Endothelial cell of umbilical vein (primary cell): ENCODE data around the gene IGF2BP2. TPM values are rescaled to one million over a fixed set of nuclear protein-coding genes. Genes with fewer than 3 reads are reported as not detected.

Experiments used
- BruUV-seq: library from RNA; stranded (reverse); fragments of 400-500 nt; replicated peaks from 2 replicates; lab custom pipeline; 2021; lab: Mats Ljungman, UMichigan
- CTCF ChIA-PET: fragments of 300-600, 350-600 bp; sonication (Branson Sonifier 250); formaldehyde crosslinking; loops from one replicate; lab custom pipeline; 2021; ENCODE audit warnings: antibody characterized with exemption, inconsistent platforms; lab: Charles Lee
- POLR2A ChIA-PET: fragments of 300-600, 350-600 bp; sonication (Branson Sonifier 250); formaldehyde crosslinking; loops from one replicate; lab custom pipeline; 2021; ENCODE audit warnings: antibody characterized with exemption, inconsistent platforms; lab: Charles Lee
- DNase-seq: peaks from one replicate; pipeline ENCODE4 v3.0.0-alpha.2; 2011; ENCODE audit warnings: low read depth, low spot score
- FAIRE-seq: peaks from 2 replicates; lab custom pipeline; 2011; peaks lifted over from hg19 to GRCh38; lab: Jason Lieb, UNC
- H2AFZ ChIP-seq: 2 replicates; pipeline ENCODE4 v1.6.0; 2012; ENCODE audit warnings: low read depth, low read length, control low read depth, inconsistent platforms
- H3K27ac ChIP-seq: 2 replicates; pipeline ENCODE4 v1.5.1; 2011; ENCODE audit warnings: low read depth, mild to moderate bottlenecking, control low read depth, low read length, moderate library complexity; ENCODE audit not compliant: insufficient read depth
- H3K27me3 ChIP-seq, 2 experiments: 2 replicates each; pipeline versions ENCODE4 v1.6.0 to v1.6.1; 2011; ENCODE audit warnings: low read length in 2 of 2, mixed read lengths in 1 of 2; ENCODE audit not compliant: control insufficient read depth in 2 of 2, insufficient read depth in 2 of 2
- H3K36me3 ChIP-seq, 2 experiments: 2 replicates in 1 of 2; 3 replicates in 1 of 2; pipeline ENCODE4 v1.5.1; 2011; ENCODE audit warnings: low read length in 2 of 2, mild to moderate bottlenecking in 1 of 2, moderate library complexity in 1 of 2; ENCODE audit not compliant: control insufficient read depth in 2 of 2, insufficient read depth in 2 of 2; ENCODE audit errors: extremely low read depth in 1 of 2
- H3K4me1 ChIP-seq: 3 replicates; pipeline ENCODE4 v1.5.1; 2011; ENCODE audit warnings: mild to moderate bottlenecking, low read length; ENCODE audit not compliant: control insufficient read depth, insufficient read depth; ENCODE audit errors: extremely low read depth
- H3K4me2 ChIP-seq: 2 replicates; pipeline ENCODE4 v1.6.1; 2011; ENCODE audit warnings: low read length, control low read depth, mixed read lengths; ENCODE audit not compliant: insufficient read depth
- H3K4me3 ChIP-seq, 3 experiments: fragments of 200-600 bp in 1 of 3; sonication (generic), shearing (Covaris generic) in 1 of 3; replicated peaks in 1 of 3; 2 replicates each; pipeline ENCODE4 v1.5.1; 2011 to 2016; ENCODE audit warnings: control low read depth in 3 of 3, low read length in 3 of 3, mild to moderate bottlenecking in 2 of 3, inconsistent platforms in 1 of 3, low read depth in 1 of 3, moderate library complexity in 1 of 3; ENCODE audit not compliant: insufficient read depth in 1 of 3
- H3K79me2 ChIP-seq: 2 replicates; pipeline ENCODE4 v1.6.0; 2012; ENCODE audit warnings: low read length, inconsistent platforms; ENCODE audit not compliant: control insufficient read depth, insufficient read depth
- H3K9ac ChIP-seq: replicated peaks from 2 replicates; pipeline ENCODE3; 2011; ENCODE audit warnings: low read length, control low read depth; ENCODE audit not compliant: insufficient read depth; ENCODE audit errors: extremely low read depth
- H3K9me1 ChIP-seq: replicated peaks from 3 replicates; pipeline ENCODE4 v1.6.0; 2011; ENCODE audit warnings: mild to moderate bottlenecking, low read length; ENCODE audit not compliant: control insufficient read depth, insufficient read depth; ENCODE audit errors: extremely low read depth
- H3K9me3 ChIP-seq: replicated peaks from 2 replicates; pipeline ENCODE4 v1.5.1; 2012; ENCODE audit warnings: low read length, inconsistent platforms; ENCODE audit not compliant: control insufficient read depth, insufficient read depth
- H4K20me1 ChIP-seq: replicated peaks from 2 replicates; pipeline ENCODE3; 2011; ENCODE audit warnings: mild to moderate bottlenecking, low read length; ENCODE audit not compliant: control insufficient read depth, insufficient read depth; ENCODE audit errors: extremely low read depth
- EZH2 ChIP-seq: IDR thresholded peaks from 2 replicates; pipeline ENCODE4 v1.6.1; 2012; ENCODE audit warnings: borderline replicate concordance, low read depth, mild to moderate bottlenecking, moderate library complexity, low read length, inconsistent platforms; ENCODE audit not compliant: severe bottlenecking
- FOS ChIP-seq: IDR thresholded peaks from 2 replicates; pipeline ENCODE4 v1.6.1; 2011; ENCODE audit warnings: mild to moderate bottlenecking, low read length, moderate library complexity, borderline replicate concordance; ENCODE audit not compliant: insufficient read depth
- GATA2 ChIP-seq: IDR thresholded peaks from 2 replicates; pipeline ENCODE4 v1.7.0; 2011; ENCODE audit warnings: low read depth, mild to moderate bottlenecking, moderate library complexity, mixed read lengths, low read length; ENCODE audit not compliant: insufficient read length, insufficient read depth
- JUN ChIP-seq: IDR thresholded peaks from 2 replicates; pipeline ENCODE4 v1.6.1; 2011; ENCODE audit warnings: borderline replicate concordance, low read depth; ENCODE audit not compliant: insufficient read length, insufficient read depth
- MYC ChIP-seq: IDR thresholded peaks from one replicate; pipeline ENCODE4 v1.6.1; 2011; ENCODE audit warnings: mild to moderate bottlenecking, low read depth, low read length
- POLR2A ChIP-seq: IDR thresholded peaks from 2 replicates; pipeline ENCODE4 v1.6.1; 2012; ENCODE audit warnings: low read depth, mild to moderate bottlenecking, control low read depth, low read length
- POLR2AphosphoS5 ChIP-seq: IDR thresholded peaks from 2 replicates; pipeline ENCODE4 v1.6.1; 2012; ENCODE audit warnings: low read depth, mild to moderate bottlenecking, control low read depth, low read length, moderate library complexity; ENCODE audit not compliant: insufficient read depth
- dilution Hi-C: fragments of 300-500 bp; cut with MboI; formaldehyde crosslinking; loops from one replicate; pipeline ENCODE4 v1.15.0; 2019; ENCODE audit warnings: low sequenced_read_pairs; ENCODE audit not compliant: extremely low pct_ligation_motif_present
- intact Hi-C: fragments of 100-400 bp; cut with micrococcal nuclease; formaldehyde crosslinking; loops from one replicate; pipeline ENCODE4 v1.10.0; 2022
- polyA plus RNA-seq, 4 experiments: library from polyadenylated mRNA; depleted of rRNA in 3 of 4; stranded (reverse) in 3 of 4; unstranded in 1 of 4; fragments of >200 nt; gene quantifications; 2 replicates each; pipeline versions ENCODE4 v1.2.1 to v1.2.3, GENCODE V29; 2011 to 2012; ENCODE audit warnings: missing spikeins in 1 of 4
- total RNA-seq: library from RNA; stranded (reverse); gene quantifications from 2 replicates; pipeline ENCODE4 v1.2.3, GENCODE V29; 2021
- TF ChIP-seq, protein P1 (sequence below), 2 donors: IDR thresholded peaks; 1 replicate in 1 of 2; 2 replicates in 1 of 2; pipeline ENCODE4 v1.5.1; 2011; ENCODE audit warnings: low read length in 2 of 2, mild to moderate bottlenecking in 2 of 2, moderate library complexity in 2 of 2, control low read depth in 1 of 2, inconsistent platforms in 1 of 2, low read depth in 1 of 2; ENCODE audit not compliant: insufficient read depth in 1 of 2; ENCODE audit errors: extremely low read depth in 1 of 2
- TF ChIP-seq, protein P2 (sequence below): IDR thresholded peaks from 2 replicates; pipeline ENCODE4 v1.6.1; 2011; ENCODE audit not compliant: insufficient read depth, insufficient read length

The IGF2BP2 gene
- total and polyA plus RNA-seq, 2 donors (not counting 3 experiments of a cell fraction or from before 2014, with no cell fraction given), result 10.7 to 130 TPM

DNA sequence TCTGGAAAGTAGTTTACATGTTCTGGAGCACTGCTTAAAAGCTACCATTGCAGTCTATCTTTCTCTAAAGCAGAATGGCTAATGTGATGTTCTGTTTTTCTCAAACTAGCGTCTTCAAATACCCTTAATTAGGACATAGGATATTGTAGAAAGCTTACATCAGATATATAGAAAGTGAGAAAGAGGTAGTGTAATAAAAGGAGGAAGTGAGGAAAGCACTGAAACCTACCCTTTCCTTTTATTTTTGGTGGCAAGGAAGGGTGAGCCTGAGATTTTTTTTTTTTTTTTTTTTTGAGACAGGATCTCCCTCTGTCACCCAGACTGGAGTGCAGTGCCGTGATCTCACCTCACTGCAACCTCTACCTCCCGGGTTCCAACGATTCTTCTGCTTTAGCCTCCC is 229.3 kb downstream of the IGF2BP2 start:
- H3K79me2 ChIP-seq, result no peaks in the 10 kb centered on the region
- no peaks in the 10 kb centered on the region for H3K9me3 ChIP-seq
- TF ChIP-seq EZH2, result no peak
- TF ChIP-seq POLR2A, result no peak
- TF ChIP-seq GATA2, result no peak
- TF ChIP-seq, protein P1, sequence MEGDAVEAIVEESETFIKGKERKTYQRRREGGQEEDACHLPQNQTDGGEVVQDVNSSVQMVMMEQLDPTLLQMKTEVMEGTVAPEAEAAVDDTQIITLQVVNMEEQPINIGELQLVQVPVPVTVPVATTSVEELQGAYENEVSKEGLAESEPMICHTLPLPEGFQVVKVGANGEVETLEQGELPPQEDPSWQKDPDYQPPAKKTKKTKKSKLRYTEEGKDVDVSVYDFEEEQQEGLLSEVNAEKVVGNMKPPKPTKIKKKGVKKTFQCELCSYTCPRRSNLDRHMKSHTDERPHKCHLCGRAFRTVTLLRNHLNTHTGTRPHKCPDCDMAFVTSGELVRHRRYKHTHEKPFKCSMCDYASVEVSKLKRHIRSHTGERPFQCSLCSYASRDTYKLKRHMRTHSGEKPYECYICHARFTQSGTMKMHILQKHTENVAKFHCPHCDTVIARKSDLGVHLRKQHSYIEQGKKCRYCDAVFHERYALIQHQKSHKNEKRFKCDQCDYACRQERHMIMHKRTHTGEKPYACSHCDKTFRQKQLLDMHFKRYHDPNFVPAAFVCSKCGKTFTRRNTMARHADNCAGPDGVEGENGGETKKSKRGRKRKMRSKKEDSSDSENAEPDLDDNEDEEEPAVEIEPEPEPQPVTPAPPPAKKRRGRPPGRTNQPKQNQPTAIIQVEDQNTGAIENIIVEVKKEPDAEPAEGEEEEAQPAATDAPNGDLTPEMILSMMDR (IDR thresholded peaks at IDR 0.05; ENCODE audit: extremely low read depth in 1 of 2, insufficient read depth in 1 of 2, low read depth in 1 of 2, low read length in 2 of 2), result no peak
- TF ChIP-seq JUN, result no peak
- TF ChIP-seq MYC, result no peak
- TF ChIP-seq, protein P2, sequence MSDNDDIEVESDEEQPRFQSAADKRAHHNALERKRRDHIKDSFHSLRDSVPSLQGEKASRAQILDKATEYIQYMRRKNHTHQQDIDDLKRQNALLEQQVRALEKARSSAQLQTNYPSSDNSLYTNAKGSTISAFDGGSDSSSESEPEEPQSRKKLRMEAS, result no peak
- TF ChIP-seq FOS, result no peak
- no peak for TF ChIP-seq POLR2AphosphoS5
- no peak overlapping the region for H3K4me3 ChIP-seq
- dilution Hi-C loops (no loop called here), intact Hi-C loops (no loop called here)
- H3K27me3 ChIP-seq, result no peaks in the 10 kb centered on the region
- H3K9me1 ChIP-seq, result no peaks in the 10 kb centered on the region
- no peak for DNase-seq
- peaks cover 0 to 2% of the 10 kb centered on the region in 2 experiments for H3K36me3 ChIP-seq
- BruUV-seq, result no TSS peak
- H3K9ac ChIP-seq, result no peak overlapping the region
- ChIA-PET CTCF (interaction anchor here (0.7 to 1.7 kb wide), 3 partner anchors 9 to 185 kb away, joined by 3 to 6 read pairs (median 3); partner anchors contain the start of gene SENP2), POLR2A (no interaction called here)
- FAIRE-seq, result no peak
- no peak overlapping the region for H3K27ac ChIP-seq
- H3K4me1 ChIP-seq, result no peaks in the 10 kb centered on the region
- no peaks in the 10 kb centered on the region for H4K20me1 ChIP-seq
- no peak overlapping the region for H2AFZ ChIP-seq
- no peak overlapping the region for H3K4me2 ChIP-seq
